ENCODE results near the gene ADAMTS17.

The ADAMTS17 gene

GRCh38 chr15:100276506-100276905, 65.3 kb downstream of the ADAMTS17 start:
- no peak for DNase-seq (ENCODE audit: low spot score)

- no peak for DNase-seq (ENCODE audit: low spot score)
These were observed 66.1 kb downstream of the ADAMTS17 start for GRCh38 chr15:100275641-100276040.

GRCh38 chr15:100269831-100270230, 71.9 kb downstream of the ADAMTS17 start:
- DNase-seq (ENCODE audit: low spot score) = no peak

- DNase-seq (ENCODE audit: low spot score) = no peak
These were observed 75.6 kb downstream of the ADAMTS17 start for GRCh38 chr15:100266166-100266565.

- no peak for DNase-seq (ENCODE audit: low spot score)
These were observed 76.1 kb downstream of the ADAMTS17 start for GRCh38 chr15:100265641-100266035.

- DNase-seq (ENCODE audit: low spot score) = no peak
These were observed 76.7 kb downstream of the ADAMTS17 start for GRCh38 chr15:100264994-100265640.

GRCh38 chr15:100263721-100264455, 77.9 kb downstream of the ADAMTS17 start:
- DNase-seq (ENCODE audit: low spot score) = no peak

- no peak for DNase-seq (ENCODE audit: low spot score)
These were observed 78.7 kb downstream of the ADAMTS17 start for GRCh38 chr15:100263031-100263430.

GRCh38 chr15:100261302-100262240, 80.2 kb downstream of the ADAMTS17 start:
- no peak for DNase-seq (ENCODE audit: low spot score)

GRCh38 chr15:100259266-100259665, 82.5 kb downstream of the ADAMTS17 start:
- no peak for DNase-seq (ENCODE audit: low spot score)

GRCh38 chr15:100256970-100257650, 84.7 kb downstream of the ADAMTS17 start:
- no peak for DNase-seq (ENCODE audit: low spot score)

GRCh38 chr15:100256101-100256969, 85.4 kb downstream of the ADAMTS17 start:
- DNase-seq (ENCODE audit: low spot score) = no peak

- no peak for DNase-seq (ENCODE audit: low spot score)
These were observed 86.1 kb downstream of the ADAMTS17 start for GRCh38 chr15:100255644-100256043.

- DNase-seq (ENCODE audit: low spot score) = no peak
These were observed 87.1 kb downstream of the ADAMTS17 start for GRCh38 chr15:100254691-100255090.

GRCh38 chr15:100254285-100254684, 87.5 kb downstream of the ADAMTS17 start:
- DNase-seq (ENCODE audit: low spot score) = no peak

GRCh38 chr15:100253640-100254039, 88.1 kb downstream of the ADAMTS17 start:
- DNase-seq (ENCODE audit: low spot score) = no peak

GRCh38 chr15:100252779-100253417, 88.9 kb downstream of the ADAMTS17 start:
- no peak for DNase-seq (ENCODE audit: low spot score)

- no peak for DNase-seq (ENCODE audit: low spot score)
These were observed 89.4 kb downstream of the ADAMTS17 start for GRCh38 chr15:100252359-100252758.

- no peak for DNase-seq (ENCODE audit: low spot score)
These were observed 91.5 kb downstream of the ADAMTS17 start for GRCh38 chr15:100250176-100250800.

Measured in globus pallidus (tissue), 1 donor.